Measurements from ENCODE around the gene DCBLD1.

GRCh38 chr6:117597755-117598154 is 115.3 kb downstream of the DCBLD1 start:
- TF ChIP-seq CTCF (IDR thresholded peaks at IDR 0.05) (no peak), EZH2phosphoT487 (IDR thresholded peaks at IDR 0.05) (no peak), EZH2 (IDR thresholded peaks at IDR 0.05) (no peak)

Data from neural progenitor cell (in vitro differentiated cells).